ENCODE data around the gene FANCD2.

- no peak for TF ChIP-seq CTCF (IDR thresholded peaks at IDR 0.05)
- TF ChIP-seq EP300 (IDR thresholded peaks at IDR 0.05) = no peak
- TF ChIP-seq POLR2A (IDR thresholded peaks at IDR 0.05) = no peak
Measured at GRCh38 chr3:10010878-10011465, 15.3 kb upstream of the FANCD2 start.

Measured in suprapubic skin (tissue), 3 donors.